Sigmoid colon (tissue), 4 donors: ENCODE measurements around the gene DYNC1LI2.

ENCODE experiments used
- EP300 ChIP-seq, 4 donors: sonication (generic); formaldehyde crosslinking; IDR thresholded peaks; one replicate each; pipeline ENCODE4 v1.6.1; 2017; ENCODE audit warnings: antibody characterized with exemption in 4 of 4
- POLR2A ChIP-seq, 2 donors: fragments of 450-650 bp; IDR thresholded peaks; one replicate each; pipeline ENCODE4 v1.6.1; 2016; ENCODE audit warnings: antibody characterized with exemption in 2 of 2, mild to moderate bottlenecking in 2 of 2, moderate library complexity in 2 of 2
- POLR2AphosphoS5 ChIP-seq, 4 donors: sonication (generic); formaldehyde crosslinking; IDR thresholded peaks; one replicate each; pipeline ENCODE4 v1.6.1; 2017; ENCODE audit warnings: antibody characterized with exemption in 4 of 4
- TF ChIP-seq, protein P1 (sequence below), 4 experiments: fragments of 450-650 bp in 3 of 4; fragments of 200-600 bp in 1 of 4; IDR thresholded peaks; one replicate each; pipeline ENCODE4 v1.5.1; 2016 to 2019; ENCODE audit warnings: antibody characterized with exemption in 4 of 4, mild to moderate bottlenecking in 3 of 4, moderate library complexity in 2 of 4

DNA sequence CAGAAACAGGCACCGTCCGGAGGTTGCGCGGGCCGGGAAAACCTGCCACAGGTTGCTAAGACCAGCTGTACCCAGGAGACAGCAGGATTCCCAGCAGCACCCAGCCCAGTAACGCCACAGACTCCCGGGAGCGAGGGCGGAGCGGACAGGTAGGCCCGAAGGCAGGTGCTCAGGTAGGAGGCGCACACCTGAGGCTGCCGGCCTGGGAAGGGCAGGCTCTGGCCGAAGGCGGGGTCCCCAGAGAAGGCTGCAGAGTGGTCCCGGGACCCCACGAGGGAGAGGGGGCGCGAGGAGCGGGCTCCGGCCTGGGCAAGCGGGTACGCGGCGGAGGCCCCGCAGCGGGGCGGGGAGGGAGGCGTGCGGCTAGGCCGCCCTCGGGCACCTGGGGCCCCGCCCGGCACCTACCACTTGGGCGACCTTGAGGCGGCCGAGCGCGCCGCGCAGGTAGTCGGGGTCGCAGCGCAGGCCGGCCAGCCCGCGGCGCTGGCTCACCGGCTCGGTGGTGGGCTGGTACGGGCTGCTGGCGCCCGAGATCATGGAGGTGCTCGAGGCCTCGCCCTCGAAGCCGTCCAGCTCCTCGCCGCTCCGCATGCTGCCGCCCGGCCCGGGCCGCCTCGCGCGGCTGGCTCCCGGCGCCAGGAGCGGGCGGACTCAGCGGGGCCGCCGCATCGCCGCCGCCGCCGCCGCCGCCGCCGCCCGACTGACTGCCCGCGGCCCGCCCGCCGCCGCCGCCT, 55.3 kb downstream of the DYNC1LI2 start:
- TF ChIP-seq POLR2A (IDR thresholded peaks at IDR 0.05) = no peak
- TF ChIP-seq, protein P1, sequence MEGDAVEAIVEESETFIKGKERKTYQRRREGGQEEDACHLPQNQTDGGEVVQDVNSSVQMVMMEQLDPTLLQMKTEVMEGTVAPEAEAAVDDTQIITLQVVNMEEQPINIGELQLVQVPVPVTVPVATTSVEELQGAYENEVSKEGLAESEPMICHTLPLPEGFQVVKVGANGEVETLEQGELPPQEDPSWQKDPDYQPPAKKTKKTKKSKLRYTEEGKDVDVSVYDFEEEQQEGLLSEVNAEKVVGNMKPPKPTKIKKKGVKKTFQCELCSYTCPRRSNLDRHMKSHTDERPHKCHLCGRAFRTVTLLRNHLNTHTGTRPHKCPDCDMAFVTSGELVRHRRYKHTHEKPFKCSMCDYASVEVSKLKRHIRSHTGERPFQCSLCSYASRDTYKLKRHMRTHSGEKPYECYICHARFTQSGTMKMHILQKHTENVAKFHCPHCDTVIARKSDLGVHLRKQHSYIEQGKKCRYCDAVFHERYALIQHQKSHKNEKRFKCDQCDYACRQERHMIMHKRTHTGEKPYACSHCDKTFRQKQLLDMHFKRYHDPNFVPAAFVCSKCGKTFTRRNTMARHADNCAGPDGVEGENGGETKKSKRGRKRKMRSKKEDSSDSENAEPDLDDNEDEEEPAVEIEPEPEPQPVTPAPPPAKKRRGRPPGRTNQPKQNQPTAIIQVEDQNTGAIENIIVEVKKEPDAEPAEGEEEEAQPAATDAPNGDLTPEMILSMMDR (IDR thresholded peaks at IDR 0.05) = no peak
- no peak for TF ChIP-seq EP300 (IDR thresholded peaks at IDR 0.05)
- no peak for TF ChIP-seq POLR2AphosphoS5 (IDR thresholded peaks at IDR 0.05)
